Islet of Langerhans (tissue), 1 donor: ENCODE data around the gene TMEM38A.
"Not testable (repeated sequence)": the region's sequence is repeated elsewhere in the genome, so short reads cannot be mapped to it uniquely, and the experiment has no call there.

Source experiments
- FAIRE-seq: peaks from one replicate; lab custom pipeline; 2011; peaks lifted over from hg19 to GRCh38; lab: Jason Lieb, UNC

Gene TMEM38A

DNA sequence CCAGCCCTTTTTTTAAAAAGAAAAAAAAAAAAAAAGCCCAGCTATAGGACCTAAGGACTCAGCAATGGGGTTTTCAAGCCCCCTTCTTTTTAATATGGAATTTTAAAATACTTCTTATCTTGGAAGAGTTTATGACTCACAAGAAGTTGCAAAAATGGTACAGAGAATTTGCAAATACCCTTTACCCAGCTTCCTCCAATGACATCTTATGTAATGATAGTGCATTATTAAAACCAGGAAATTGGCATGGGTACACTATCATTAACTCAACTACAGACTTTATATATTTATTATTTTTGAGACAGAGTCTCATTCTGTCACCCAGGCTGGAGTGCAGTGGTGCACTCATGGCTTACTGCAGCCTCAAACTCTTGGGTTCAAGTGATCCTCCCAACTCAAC is 16.1 kb downstream of the TMEM38A start:
- no peak for FAIRE-seq

DNA sequence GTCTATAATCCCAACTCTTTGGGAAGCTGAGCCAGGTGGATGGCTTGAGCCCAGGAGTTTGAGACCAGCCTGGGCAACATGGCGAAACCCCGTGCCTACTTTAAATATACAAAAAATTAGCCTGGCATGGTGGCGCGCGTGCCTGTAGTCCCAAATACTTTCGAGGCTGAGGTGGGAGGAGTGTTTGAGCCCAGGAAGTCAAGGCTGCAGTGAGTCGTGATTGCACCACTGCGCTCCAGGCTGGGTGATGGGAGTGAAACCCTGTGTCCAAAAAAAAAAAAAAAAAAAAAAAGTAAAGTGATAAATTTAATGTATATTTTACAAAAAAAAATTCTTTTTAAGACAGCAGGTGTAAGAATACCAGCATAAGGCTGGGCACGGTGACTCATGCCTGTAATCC is 17.6 kb downstream of the TMEM38A start:
- FAIRE-seq: no peak

DNA sequence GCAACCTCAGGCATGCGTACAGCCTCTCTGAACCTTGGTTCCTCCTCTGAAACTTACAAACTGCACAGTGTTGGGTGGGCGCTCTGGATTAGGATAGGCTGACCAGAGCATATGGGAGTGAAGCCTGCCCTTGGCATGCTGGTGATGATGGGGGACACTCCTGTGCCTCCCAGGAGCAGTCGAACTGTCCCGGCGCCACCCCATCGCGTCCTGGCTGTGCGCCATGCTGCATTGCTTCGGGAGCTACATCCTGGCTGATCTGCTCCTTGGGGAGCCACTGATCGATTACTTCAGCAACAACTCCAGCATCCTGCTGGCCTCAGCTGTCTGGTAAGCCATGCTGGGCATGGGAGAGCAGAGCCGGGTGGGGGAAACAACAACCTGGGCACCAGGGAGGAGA is 18.9 kb downstream of the TMEM38A start:
- FAIRE-seq: no peak

DNA sequence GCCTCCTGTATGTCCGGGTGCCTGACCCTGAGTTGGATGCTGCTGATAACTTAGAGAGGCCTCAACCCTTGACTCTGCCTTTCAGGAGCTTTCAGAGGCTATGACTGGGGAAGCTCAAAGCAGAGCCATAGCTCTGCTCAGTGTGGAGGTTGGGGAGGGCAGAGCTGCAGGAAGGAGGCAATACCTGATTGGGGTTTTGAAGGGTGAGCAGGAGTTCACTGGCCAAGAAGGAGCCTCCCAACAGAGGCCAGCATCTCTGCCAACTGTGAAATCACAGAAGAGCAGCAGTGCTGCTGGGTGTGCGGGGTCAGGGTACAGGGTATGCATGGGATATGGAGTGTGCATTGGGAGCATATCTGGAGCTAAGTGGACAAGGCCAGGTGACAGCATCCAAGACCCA is 21.6 kb downstream of the TMEM38A start:
- no peak for FAIRE-seq

DNA sequence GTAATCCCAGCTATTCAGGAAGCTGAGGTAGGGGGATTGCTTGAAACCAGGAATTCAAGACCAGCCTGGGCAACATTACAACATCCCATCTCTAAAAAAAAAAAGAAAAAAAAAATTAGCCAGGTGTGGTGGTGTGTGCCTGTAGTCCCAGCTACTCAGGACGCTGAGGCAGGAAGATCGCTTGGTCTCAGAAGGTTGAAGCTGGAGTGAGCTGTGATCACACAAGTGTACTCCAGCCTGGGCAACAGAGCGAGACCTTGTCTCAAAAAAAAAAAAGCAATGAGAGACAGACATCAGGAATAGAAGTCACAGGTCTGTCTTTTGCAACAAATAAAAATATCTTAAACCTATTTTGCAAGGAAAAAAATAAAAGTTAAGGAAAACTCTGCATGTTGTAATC is 23.3 kb downstream of the TMEM38A start:
- no peak for FAIRE-seq

DNA sequence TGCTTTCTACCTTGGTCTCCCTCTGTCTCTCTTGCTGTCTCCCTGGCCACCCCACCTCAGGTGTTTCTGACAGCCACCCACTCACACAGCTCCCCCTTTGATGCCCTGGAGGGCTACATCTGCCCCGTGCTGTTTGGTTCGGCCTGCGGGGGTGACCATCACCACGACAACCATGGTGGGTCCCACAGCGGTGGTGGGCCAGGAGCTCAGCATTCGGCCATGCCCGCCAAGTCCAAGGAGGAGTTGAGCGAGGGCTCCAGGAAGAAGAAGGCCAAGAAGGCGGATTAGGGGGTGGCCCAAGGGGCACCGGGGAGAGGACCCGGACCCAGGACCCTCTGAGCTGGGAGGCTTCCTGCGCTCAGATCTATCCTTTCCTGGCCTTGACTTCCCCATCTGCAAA is 27.1 kb downstream of the TMEM38A start:
- no peak for FAIRE-seq

DNA sequence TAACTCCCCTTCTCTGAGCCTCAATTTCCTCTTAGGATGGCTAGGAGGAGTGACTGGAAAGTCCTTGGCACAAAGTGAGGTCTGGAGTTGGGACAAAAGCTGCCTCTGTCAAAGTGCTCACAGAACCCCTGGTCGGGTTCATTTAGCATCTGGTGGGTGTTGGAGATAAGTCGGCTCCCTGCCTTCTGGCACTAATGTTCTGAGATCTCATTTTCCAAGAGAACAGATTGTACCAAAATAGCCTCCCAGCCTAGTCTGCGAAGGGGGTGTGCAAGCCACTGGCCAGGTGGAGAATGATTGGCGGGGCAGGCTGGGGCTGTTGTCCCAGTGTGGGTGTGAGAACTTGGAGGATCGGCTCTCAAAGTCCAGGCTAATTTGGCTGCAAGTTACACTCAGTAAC is 38.0 kb downstream of the TMEM38A start:
- FAIRE-seq: no peak

DNA sequence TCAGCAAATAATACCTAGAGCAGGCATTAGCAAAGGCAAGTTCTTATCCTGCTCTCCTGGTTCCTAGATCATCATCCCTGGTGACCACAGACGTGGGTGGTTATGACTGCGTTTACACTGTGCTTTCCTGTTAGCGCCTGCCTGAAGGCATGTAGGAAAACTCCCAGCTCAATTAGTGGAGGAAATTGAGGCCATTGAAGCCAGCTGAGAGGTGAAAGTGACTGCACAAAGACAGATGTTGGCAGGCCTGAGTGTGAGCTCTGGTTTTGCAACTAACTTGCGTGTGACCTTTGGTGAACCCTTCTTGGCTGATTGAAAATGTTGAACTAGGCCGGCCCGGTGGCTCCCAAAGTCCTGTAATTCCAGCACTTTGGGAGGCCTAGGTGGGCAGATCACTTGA is 41.2 kb downstream of the TMEM38A start:
- no peak for FAIRE-seq

DNA sequence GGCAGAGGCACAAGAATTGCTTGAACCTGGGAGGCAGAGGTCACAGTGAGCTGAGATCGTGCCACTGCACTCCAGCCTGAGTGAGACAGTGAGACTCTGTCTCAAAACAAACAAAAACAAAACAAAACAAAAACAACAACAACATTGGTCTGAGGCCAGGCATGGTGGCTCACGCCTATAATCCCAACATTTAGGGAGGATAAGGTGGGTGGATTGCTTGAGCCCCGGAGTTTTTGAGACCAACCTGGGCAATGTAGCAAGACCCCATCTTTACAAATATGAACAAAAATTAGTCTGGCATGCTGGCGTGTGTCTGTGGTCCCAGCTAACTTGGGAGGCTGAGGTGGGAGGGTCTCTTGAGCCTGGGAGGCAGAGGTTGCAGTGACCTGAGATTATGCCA is 42.7 kb downstream of the TMEM38A start:
- FAIRE-seq: no peak

DNA sequence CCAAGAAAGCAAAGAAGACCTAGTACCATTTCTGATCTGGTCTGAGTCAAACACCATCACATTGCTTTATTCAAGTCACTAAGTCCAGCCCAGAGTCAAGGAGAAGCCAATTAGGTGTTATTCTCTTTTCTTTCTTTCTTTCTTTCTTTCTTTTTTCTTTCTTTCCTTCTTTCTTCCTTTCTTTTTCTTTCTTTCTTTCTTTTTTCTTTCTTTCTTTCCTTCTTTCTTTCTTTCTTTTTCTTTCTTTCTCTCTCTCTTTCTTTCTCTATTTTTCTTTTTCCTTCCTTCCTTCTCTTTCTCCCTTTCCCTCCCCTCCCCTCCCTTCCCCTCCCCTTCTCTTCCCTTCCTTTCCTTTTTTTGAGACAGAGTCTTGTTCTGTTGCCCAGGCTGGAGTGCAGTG is 49.9 kb downstream of the TMEM38A start:
- FAIRE-seq: not testable (repeated sequence)

DNA sequence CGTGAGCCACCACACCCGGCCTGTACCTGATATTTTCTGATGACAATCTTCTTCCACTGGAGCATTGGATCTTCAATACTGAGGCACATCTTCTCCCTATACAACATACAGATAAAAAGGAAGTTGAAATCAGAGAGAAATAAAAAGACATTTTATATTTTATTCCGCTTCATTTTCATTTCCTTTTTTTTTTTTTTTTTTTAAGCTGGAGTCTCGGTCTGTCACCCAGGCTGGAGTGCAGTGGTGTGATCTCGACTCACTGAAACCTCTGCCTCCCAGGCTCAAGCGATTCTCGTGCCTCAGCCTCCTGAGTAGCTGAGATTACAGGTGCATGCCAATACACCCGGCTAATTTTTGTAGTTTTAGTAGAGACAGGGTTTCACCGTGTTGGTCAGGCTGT is 51.4 kb downstream of the TMEM38A start:
- not testable (repeated sequence) for FAIRE-seq

DNA sequence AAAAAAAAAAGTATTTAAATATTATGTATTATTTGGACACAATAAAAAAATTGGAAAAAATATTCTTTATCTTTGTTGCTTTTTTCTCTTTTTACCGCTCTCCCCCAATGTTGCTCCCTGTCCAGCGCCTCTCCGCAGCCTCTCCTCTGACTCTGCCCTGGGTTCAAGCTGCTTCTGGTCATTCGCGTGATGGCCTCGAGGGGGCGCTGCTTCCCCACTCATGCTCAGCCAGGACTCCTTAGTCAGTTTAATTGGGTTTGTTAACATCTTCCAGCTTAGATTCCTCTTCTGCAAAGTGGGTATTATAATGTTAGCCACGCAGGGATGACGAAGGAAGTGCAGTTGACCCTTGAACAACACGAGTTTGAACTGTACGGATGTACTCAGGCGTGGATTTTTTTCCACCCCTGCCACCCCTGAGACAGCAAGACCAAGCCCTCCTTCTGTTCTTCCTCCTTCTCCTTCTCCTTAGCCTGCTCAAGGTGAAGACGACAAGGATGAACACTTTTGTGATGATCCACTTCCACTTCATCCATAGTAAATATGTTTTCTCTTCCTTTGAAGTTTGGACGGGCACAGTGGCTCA is 53.9 kb downstream of the TMEM38A start:
- FAIRE-seq: no peak

DNA sequence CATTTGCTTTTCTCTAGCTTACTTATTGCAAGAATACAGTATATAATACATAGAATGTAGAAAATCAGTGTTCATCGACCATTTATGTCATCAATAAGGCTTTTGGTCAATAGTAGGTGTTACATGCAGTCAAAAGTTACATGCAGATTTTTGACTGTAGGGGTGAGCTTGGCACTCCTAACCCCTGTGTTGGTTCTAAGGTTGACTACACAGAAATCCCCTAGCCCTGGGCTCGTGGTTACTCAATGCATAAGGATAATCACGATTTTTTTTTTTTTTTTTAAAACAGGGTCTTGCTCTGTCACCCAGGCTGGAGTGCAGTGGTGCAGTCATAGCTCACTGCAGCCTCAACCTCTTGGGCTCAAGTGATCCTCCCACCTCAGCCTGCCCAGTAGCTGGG is 54.7 kb downstream of the TMEM38A start:
- no peak for FAIRE-seq

DNA sequence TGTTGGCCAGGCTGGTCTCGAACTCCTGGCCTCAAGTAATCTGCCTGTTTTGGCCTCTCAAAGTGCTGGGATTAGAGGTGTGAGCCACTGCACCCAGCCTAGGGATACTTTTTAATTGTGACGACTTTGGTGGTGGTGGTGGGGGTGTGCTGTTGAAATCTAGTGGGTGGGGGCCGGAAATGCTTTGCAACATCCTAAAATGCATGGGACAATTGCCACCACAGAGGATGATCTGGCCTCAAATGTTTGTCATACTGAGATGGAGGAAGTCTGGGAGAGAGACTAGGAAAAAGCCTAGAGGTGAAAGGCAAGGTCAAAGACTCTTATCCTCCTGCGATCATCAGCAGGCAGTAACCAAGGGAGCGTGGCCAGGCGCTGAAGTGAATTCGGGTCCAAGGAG is 60.1 kb downstream of the TMEM38A start:
- FAIRE-seq: no peak

DNA sequence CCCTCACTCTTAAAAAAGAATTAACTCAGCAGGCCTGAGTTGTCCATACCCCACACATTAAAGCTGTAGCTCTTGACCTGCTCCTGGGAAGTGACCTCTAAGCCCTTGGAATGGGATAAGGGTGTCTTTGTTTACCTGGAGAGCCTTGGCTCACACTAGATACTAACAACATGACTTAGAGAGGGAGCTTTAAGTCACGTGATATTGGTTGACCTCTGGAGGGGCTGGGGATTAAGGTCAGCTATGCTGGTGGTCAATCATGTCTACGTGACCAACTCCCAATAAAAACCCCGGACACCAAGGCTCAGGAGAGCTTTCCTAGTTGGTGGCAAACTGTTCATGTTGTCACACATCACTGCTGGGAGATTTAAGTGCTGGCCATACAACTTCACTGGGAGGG is 61.7 kb downstream of the TMEM38A start:
- FAIRE-seq: no peak

DNA sequence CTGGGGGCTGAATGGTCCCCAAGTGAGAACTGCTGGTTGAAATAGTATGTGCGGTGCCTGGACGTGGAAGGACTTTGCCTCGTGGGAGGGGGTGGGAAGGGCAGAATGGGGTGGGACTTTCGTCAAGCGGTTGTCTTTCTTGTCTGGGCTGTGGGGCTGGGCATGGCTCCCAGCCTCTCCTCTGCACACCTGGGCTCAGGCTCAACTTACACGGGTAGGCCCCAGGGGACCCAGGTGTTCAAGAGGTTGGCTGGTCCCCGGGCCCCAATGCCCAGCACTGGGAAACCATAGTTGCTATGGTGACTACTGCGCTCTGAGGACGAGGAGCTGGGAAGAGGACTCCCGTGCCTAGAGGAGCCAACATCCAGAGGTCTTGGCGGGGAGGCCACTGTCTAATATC is 66.0 kb downstream of the TMEM38A start:
- no peak for FAIRE-seq

DNA sequence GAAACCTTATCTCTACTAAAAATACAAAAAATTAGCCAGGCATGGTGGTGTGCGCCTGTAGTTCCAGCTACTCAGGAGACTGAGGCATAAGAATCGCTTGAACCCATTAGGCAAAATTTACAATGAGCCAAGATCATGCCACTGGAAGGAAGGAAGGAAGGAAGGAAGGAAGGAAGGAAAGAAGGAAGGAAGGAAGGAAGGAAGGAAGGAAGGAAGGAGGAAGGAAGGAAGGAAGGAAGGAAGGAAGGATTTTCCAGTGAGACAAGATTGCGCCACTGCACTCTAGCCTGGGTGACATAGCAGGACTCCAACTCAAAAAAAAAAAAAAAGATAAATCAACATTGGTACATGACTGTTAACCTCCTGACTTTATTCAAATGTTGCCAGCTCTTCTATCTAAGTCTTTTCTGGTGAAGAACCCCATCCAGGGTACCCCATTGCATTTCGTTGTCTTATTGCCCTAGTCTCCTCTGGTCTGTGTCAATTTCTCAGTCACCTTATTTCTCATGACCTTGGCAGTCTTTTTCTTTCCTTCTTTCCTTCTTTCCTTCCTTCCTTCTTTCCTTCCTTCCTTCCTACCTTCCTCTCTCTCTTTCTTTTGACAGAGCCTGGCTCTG is 74.8 kb downstream of the TMEM38A start:
- not testable (repeated sequence) for FAIRE-seq

DNA sequence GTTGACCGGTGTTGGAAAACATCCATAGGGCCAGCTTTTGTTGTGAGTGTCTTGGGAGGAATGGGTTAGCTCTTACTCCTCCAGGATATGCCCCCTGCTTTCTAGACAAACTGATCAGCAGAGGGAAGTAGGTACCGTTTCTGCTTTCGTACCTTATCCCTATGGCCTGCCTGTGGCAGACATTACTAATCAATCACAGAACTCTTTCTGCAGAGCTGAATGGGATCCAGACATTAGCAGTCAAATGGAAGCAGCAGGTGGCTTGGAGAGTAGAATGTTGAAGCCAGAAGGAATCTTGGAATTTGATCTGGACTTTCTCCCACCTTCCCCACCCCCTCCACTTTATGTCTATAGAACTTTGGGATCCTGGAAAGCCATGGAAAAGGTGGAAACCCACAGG is 75.8 kb downstream of the TMEM38A start:
- FAIRE-seq: no peak

DNA sequence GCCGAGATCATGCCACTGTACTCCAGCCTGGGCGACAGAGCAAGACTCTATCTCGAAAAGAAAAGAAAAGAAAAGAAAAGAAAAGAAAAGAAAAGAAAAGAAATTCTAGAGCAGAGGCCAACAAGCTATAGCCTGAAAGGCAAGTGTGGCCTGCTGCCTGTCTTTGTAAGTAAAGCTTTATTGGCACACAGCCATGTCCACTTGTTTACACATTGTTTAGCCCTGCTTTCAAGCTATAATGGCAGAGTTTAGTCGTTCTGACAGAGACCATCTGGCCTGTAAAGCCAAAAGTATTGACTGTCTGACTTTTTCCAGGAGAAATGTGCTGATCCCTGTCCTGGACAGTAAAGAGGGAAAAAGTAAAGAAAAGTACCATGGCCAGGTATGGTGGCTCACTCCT is 77.0 kb downstream of the TMEM38A start:
- FAIRE-seq: peak; percentile 60

DNA sequence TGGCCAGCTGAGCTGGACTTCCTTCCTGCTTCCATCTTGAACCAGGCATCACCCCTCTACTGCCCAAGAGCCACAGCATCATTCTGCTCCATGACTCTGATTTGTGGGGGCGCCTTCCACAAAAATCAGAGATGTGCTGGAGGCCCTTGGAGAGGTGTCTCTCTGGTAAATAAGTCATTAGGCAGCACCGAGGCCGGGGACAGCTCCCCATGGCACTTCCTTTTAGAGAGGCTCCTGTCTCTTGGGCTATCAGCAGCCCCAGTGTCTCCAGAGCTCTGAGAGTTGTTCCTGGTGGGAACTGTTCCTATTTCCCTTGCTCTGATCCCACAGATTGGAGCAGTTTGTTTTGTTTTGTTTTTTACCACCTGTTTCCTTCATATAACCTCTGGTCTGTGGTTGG is 78.6 kb downstream of the TMEM38A start:
- no peak for FAIRE-seq
